ENCODE measurements around the gene C19orf25.

GRCh38 chr19:1447944-1448343 lies 31.1 kb downstream of the C19orf25 start:
- TF ChIP-seq, protein P1, sequence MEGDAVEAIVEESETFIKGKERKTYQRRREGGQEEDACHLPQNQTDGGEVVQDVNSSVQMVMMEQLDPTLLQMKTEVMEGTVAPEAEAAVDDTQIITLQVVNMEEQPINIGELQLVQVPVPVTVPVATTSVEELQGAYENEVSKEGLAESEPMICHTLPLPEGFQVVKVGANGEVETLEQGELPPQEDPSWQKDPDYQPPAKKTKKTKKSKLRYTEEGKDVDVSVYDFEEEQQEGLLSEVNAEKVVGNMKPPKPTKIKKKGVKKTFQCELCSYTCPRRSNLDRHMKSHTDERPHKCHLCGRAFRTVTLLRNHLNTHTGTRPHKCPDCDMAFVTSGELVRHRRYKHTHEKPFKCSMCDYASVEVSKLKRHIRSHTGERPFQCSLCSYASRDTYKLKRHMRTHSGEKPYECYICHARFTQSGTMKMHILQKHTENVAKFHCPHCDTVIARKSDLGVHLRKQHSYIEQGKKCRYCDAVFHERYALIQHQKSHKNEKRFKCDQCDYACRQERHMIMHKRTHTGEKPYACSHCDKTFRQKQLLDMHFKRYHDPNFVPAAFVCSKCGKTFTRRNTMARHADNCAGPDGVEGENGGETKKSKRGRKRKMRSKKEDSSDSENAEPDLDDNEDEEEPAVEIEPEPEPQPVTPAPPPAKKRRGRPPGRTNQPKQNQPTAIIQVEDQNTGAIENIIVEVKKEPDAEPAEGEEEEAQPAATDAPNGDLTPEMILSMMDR (IDR thresholded peaks at IDR 0.05) = no peak
- TF ChIP-seq POLR2A (IDR thresholded peaks at IDR 0.05) (no peak), EP300 (IDR thresholded peaks at IDR 0.05) (no peak)
